PFSK-1 (cell line): Measurements from ENCODE around the gene TIAM2.

Source experiments
- FOXP2 ChIP-seq: optimal IDR thresholded peaks from 2 replicates; pipeline ENCODE3; 2011; ENCODE audit warnings: borderline replicate concordance, control low read depth, inconsistent platforms; ENCODE audit not compliant: insufficient read depth; ENCODE audit errors: extremely low read length, extremely low read depth
- POLR2AphosphoS5 ChIP-seq: IDR thresholded peaks from 2 replicates; pipeline ENCODE4 v1.6.1; 2012; ENCODE audit warnings: low read depth, mild to moderate bottlenecking, control low read depth, low read length, moderate library complexity
- SIN3A ChIP-seq: IDR thresholded peaks from 2 replicates; pipeline ENCODE4 v1.6.1; 2012; ENCODE audit warnings: mild to moderate bottlenecking, low read length, moderate library complexity, borderline replicate concordance; ENCODE audit not compliant: insufficient read depth
- TAF1 ChIP-seq: IDR thresholded peaks from 2 replicates; pipeline ENCODE4 v1.6.1; 2012; ENCODE audit warnings: low read length, control low read depth, borderline replicate concordance; ENCODE audit not compliant: insufficient read depth
- TF ChIP-seq, protein P1 (sequence below), 2 experiments: IDR thresholded peaks; 2 replicates each; pipeline versions ENCODE4 v1.6.1 to v1.8.0; 2011 to 2012; ENCODE audit warnings: low read depth in 2 of 2, low read length in 2 of 2, control low read depth in 1 of 2, inconsistent platforms in 1 of 2, mild to moderate bottlenecking in 1 of 2, moderate library complexity in 1 of 2; ENCODE audit not compliant: insufficient read depth in 1 of 2

TIAM2 gene

DNA sequence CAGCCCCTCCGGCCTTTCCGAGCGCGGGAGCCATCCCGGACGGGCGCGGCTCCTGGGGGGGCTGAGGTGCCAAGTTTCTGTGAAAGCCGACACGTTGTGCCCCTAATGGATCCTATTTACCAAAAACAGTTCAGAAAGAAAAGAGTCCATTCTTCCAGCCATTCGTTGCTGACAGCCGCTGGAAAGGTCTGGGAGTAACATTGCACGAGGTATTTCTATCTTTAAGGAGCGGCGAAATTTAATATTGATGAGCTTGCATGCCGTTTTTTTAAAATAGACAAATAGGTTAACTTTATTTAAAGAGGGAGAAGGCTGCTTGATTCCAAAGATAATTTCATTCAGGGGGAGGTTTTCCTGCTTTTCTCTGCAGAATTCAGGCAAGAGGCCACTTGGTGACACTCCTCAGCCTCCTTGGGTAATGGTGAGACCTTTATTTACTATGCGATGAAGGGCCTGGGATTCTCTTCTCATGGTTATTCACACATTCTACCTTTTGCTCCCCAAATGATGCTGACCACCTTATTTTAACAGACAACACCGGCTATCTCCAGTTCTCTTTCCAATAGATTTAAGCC, 988 bp downstream of the TIAM2 start:
- TF ChIP-seq, protein P1, sequence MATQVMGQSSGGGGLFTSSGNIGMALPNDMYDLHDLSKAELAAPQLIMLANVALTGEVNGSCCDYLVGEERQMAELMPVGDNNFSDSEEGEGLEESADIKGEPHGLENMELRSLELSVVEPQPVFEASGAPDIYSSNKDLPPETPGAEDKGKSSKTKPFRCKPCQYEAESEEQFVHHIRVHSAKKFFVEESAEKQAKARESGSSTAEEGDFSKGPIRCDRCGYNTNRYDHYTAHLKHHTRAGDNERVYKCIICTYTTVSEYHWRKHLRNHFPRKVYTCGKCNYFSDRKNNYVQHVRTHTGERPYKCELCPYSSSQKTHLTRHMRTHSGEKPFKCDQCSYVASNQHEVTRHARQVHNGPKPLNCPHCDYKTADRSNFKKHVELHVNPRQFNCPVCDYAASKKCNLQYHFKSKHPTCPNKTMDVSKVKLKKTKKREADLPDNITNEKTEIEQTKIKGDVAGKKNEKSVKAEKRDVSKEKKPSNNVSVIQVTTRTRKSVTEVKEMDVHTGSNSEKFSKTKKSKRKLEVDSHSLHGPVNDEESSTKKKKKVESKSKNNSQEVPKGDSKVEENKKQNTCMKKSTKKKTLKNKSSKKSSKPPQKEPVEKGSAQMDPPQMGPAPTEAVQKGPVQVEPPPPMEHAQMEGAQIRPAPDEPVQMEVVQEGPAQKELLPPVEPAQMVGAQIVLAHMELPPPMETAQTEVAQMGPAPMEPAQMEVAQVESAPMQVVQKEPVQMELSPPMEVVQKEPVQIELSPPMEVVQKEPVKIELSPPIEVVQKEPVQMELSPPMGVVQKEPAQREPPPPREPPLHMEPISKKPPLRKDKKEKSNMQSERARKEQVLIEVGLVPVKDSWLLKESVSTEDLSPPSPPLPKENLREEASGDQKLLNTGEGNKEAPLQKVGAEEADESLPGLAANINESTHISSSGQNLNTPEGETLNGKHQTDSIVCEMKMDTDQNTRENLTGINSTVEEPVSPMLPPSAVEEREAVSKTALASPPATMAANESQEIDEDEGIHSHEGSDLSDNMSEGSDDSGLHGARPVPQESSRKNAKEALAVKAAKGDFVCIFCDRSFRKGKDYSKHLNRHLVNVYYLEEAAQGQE (IDR thresholded peaks at IDR 0.05; ENCODE audit: insufficient read depth in 1 of 2, low read depth in 2 of 2, low read length in 2 of 2), result no peak
- TF ChIP-seq FOXP2 (no peak), TAF1 (no peak), SIN3A (no peak), POLR2AphosphoS5 (no peak)

DNA sequence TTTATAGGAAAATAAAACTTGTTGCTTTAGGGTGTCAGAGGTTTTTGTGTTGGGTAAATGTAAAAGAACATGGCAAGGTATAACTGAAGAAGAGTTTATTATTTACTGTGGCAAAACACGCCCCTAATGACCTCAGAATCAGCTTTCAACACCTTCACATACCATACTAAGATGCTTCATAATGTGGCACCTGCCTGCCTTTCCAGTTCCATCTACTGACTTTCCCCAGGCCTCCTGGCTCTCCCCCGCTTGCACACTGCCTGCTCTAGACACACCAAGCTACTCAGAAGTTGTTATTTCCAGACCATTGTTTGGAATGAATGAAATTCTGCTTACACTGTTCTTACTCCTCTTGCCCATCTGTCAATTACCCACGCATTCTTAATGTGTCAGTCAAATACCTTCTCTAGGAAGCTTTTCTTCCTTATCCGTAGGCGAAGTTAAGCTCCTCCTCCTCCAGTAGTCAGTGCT, 1.8 kb downstream of the TIAM2 start:
- no peak for TF ChIP-seq TAF1
- TF ChIP-seq SIN3A, result no peak
- no peak for TF ChIP-seq POLR2AphosphoS5
- TF ChIP-seq, protein P1 (IDR thresholded peaks at IDR 0.05; ENCODE audit: insufficient read depth in 1 of 2, low read depth in 2 of 2, low read length in 2 of 2), result no peak
- no peak for TF ChIP-seq FOXP2

DNA sequence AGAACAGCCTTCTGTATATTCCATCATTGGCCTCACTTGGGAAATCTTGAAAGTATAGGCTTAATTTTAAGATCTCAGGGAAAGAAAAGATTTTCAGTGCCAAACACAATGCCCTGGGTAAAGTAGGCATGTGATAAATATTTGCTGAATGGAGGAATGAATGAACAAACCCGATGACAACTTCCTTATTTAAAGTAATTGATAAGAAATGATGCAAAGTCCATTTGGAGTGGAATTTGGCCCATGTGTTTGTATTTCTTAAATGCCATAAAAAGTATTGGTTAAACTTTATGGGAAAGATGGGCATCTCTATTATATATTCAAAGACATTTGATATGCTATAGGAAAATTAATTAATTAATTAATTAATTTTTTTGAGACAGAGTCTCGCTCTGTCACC, 3.7 kb downstream of the TIAM2 start:
- TF ChIP-seq POLR2AphosphoS5, result no peak
- TF ChIP-seq, protein P1 (IDR thresholded peaks at IDR 0.05; ENCODE audit: insufficient read depth in 1 of 2, low read depth in 2 of 2, low read length in 2 of 2), result no peak
- TF ChIP-seq TAF1, result no peak
- no peak for TF ChIP-seq SIN3A
- no peak for TF ChIP-seq FOXP2

DNA sequence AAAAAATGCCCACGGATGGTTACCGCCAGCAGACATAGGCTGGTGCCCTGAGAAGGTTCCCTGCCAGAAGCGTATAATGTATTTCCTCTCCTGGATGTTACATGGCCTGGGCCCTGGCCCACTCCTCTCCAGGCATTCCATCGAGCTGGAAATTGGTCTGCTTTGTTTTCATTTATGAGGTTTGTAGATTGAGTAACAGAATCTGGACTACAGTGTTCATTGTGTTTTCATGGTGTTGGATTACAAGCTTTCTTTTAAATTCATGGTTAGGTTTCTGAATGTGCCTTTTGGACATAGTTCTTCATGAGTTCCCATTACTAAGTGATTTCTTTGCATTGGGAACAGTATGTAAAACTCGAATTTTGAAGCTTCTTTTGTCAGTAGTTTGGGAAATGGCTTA, 6.4 kb downstream of the TIAM2 start:
- TF ChIP-seq, protein P1 (IDR thresholded peaks at IDR 0.05; ENCODE audit: insufficient read depth in 1 of 2, low read depth in 2 of 2, low read length in 2 of 2), result no peak
- no peak for TF ChIP-seq POLR2AphosphoS5
- no peak for TF ChIP-seq TAF1
- TF ChIP-seq SIN3A, result no peak
- TF ChIP-seq FOXP2, result no peak
